Spinal cord (tissue), 10 donors: Measurements from ENCODE around the gene XIRP2. TPM values are rescaled to one million over a fixed set of nuclear protein-coding genes. Genes with fewer than 3 reads are reported as not detected.

ENCODE experiments used
- DNase-seq, 6 donors: peaks; one replicate each; pipeline versions ENCODE4 v3.0.0 to v3.0.0-alpha.2; 2013 to 2015; ENCODE audit warnings: low spot score in 6 of 6, low read depth in 4 of 6
- H3K27ac ChIP-seq: one replicate; pipeline ENCODE4 v1.5.1; 2013; ENCODE audit warnings: low read depth, low read length, control low read depth
- H3K27me3 ChIP-seq: one replicate; pipeline ENCODE4 v1.6.1; 2013; ENCODE audit warnings: low read length; ENCODE audit not compliant: control insufficient read depth, insufficient read depth
- H3K36me3 ChIP-seq: one replicate; pipeline ENCODE4 v1.6.1; 2013; ENCODE audit warnings: low read length; ENCODE audit not compliant: control insufficient read depth, insufficient read depth
- H3K4me1 ChIP-seq: one replicate; pipeline ENCODE4 v1.6.1; 2013; ENCODE audit warnings: low read length; ENCODE audit not compliant: control insufficient read depth, insufficient read depth
- H3K4me3 ChIP-seq: one replicate; pipeline ENCODE4 v1.5.1; 2013; ENCODE audit warnings: low read depth, low read length, control low read depth
- H3K9me3 ChIP-seq: one replicate; pipeline ENCODE4 v1.6.1; 2013; ENCODE audit warnings: low read length; ENCODE audit not compliant: control insufficient read depth, insufficient read depth
- WGBS: methylation state at CpG from one replicate; pipeline ENCODE4 v1.1.5; 2013; ENCODE audit warnings: missing lambda C conversion rate; ENCODE audit not compliant: insufficient coverage; 5-methylcytosine and 5-hydroxymethylcytosine counted together
- polyA plus RNA-seq, 2 donors: library from polyadenylated mRNA; unstranded; fragments of 120-200 nt; gene quantifications; one replicate each; pipeline ENCODE4 v1.2.1, GENCODE V29; 2013; ENCODE audit not compliant: insufficient read length in 2 of 2
- total RNA-seq, 2 donors: library from RNA; depleted of rRNA in 1 of 2; stranded (reverse); fragments of 120-200 nt in 1 of 2; fragments of >200 nt in 1 of 2; gene quantifications; one replicate each; pipeline versions ENCODE4 v1.2.3 to v1.2.4, GENCODE V29; 2013 to 2014
- donor health status: healthy.

The XIRP2 gene
- total and polyA plus RNA-seq, 4 donors = 0.35 to 1.6 (median 0.49) TPM

GRCh38 chr2:167133614-167134013, 245.3 kb downstream of the XIRP2 start:
- Histone ChIP-seq H3K36me3 (no peaks in the 10 kb centered on the region), H3K27me3 (no peaks in the 10 kb centered on the region), H3K9me3 (no peaks in the 10 kb centered on the region), H3K27ac (no peak overlapping the region), H3K4me1 (no peaks in the 10 kb centered on the region), H3K4me3 (no peak overlapping the region)
- DNase-seq = no peak
- WGBS = 100% methylated on average over 1 of the region's 2 CpGs

- DNase-seq = no peak
- WGBS = no CpG with 5 or more reads among the region's 6 CpGs
- H3K4me1 ChIP-seq = no peaks in the 10 kb centered on the region
These were observed 246.2 kb downstream of the XIRP2 start for GRCh38 chr2:167134381-167135072.

GRCh38 chr2:167135706-167136105, 247.4 kb downstream of the XIRP2 start:
- no peaks in the 10 kb centered on the region for H3K9me3 ChIP-seq
- no peak overlapping the region for H3K27ac ChIP-seq
- H3K36me3 ChIP-seq = no peaks in the 10 kb centered on the region
- H3K4me1 ChIP-seq = no peaks in the 10 kb centered on the region
- DNase-seq = no peak
- H3K27me3 ChIP-seq = no peaks in the 10 kb centered on the region
- H3K4me3 ChIP-seq = no peak overlapping the region
- 25% methylated on average over 2 of the region's 4 CpGs for WGBS

More at GRCh38 chr2:167134381-167135072, 246.2 kb downstream of the XIRP2 start:
- H3K36me3 ChIP-seq = no peaks in the 10 kb centered on the region
- no peaks in the 10 kb centered on the region for H3K9me3 ChIP-seq
- no peak overlapping the region for H3K4me3 ChIP-seq
- no peak overlapping the region for H3K27ac ChIP-seq
- H3K27me3 ChIP-seq = no peaks in the 10 kb centered on the region

- H3K27ac ChIP-seq = no peak overlapping the region
- no peaks in the 10 kb centered on the region for H3K4me1 ChIP-seq
- H3K27me3 ChIP-seq = no peaks in the 10 kb centered on the region
- no peaks in the 10 kb centered on the region for H3K9me3 ChIP-seq
- no peaks in the 10 kb centered on the region for H3K36me3 ChIP-seq
- 63% methylated on average over 2 of the region's 5 CpGs for WGBS
- H3K4me3 ChIP-seq = no peak overlapping the region
- DNase-seq = peak in 1 of 6 donors; percentile 16
These were observed 248.8 kb downstream of the XIRP2 start for GRCh38 chr2:167136879-167137596.

GRCh38 chr2:167140330-167140729, 252.1 kb downstream of the XIRP2 start:
- Histone ChIP-seq H3K4me1 (no peaks in the 10 kb centered on the region), H3K9me3 (no peaks in the 10 kb centered on the region), H3K36me3 (no peaks in the 10 kb centered on the region), H3K27me3 (no peaks in the 10 kb centered on the region), H3K4me3 (no peak overlapping the region), H3K27ac (no peak overlapping the region)
- 61% methylated on average over 3 of the region's 6 CpGs for WGBS
- no peak for DNase-seq

- peak in 2 of 6 donors; percentile 22 to 29 for DNase-seq
These were observed 252.5 kb downstream of the XIRP2 start for GRCh38 chr2:167140767-167141166.

GRCh38 chr2:167142554-167142953, 254.3 kb downstream of the XIRP2 start:
- H3K27ac ChIP-seq = no peak overlapping the region
- no peak overlapping the region for H3K4me3 ChIP-seq
- 95% methylated on average over 2 of the region's 2 CpGs for WGBS
- H3K27me3 ChIP-seq = no peaks in the 10 kb centered on the region
- H3K4me1 ChIP-seq = no peaks in the 10 kb centered on the region
- no peak for DNase-seq
- H3K9me3 ChIP-seq = no peaks in the 10 kb centered on the region
- no peaks in the 10 kb centered on the region for H3K36me3 ChIP-seq

More at GRCh38 chr2:167140767-167141166, 252.5 kb downstream of the XIRP2 start:
- Histone ChIP-seq H3K36me3 (no peaks in the 10 kb centered on the region), H3K4me3 (no peak overlapping the region), H3K27me3 (no peaks in the 10 kb centered on the region), H3K9me3 (no peaks in the 10 kb centered on the region), H3K4me1 (no peaks in the 10 kb centered on the region), H3K27ac (no peak overlapping the region)
- WGBS = no CpG with 5 or more reads among the region's 4 CpGs

GRCh38 chr2:167144179-167144898, 256.1 kb downstream of the XIRP2 start:
- no peaks in the 10 kb centered on the region for H3K4me1 ChIP-seq
- H3K4me3 ChIP-seq = no peak overlapping the region
- DNase-seq = no peak
- no peaks in the 10 kb centered on the region for H3K36me3 ChIP-seq
- no peaks in the 10 kb centered on the region for H3K9me3 ChIP-seq
- no peaks in the 10 kb centered on the region for H3K27me3 ChIP-seq
- H3K27ac ChIP-seq = no peak overlapping the region
- WGBS = no CpG with 5 or more reads among the region's 5 CpGs

GRCh38 chr2:167147271-167147941, 259.1 kb downstream of the XIRP2 start:
- Histone ChIP-seq H3K27ac (no peak overlapping the region), H3K9me3 (no peaks in the 10 kb centered on the region), H3K27me3 (no peaks in the 10 kb centered on the region), H3K36me3 (no peaks in the 10 kb centered on the region), H3K4me3 (no peak overlapping the region), H3K4me1 (no peaks in the 10 kb centered on the region)
- 48% methylated on average over 3 of the region's 6 CpGs for WGBS
- DNase-seq = no peak
